AG09309 (cell line): ENCODE measurements around the gene GNAT1.

Experiments
- DNase-seq: peaks from one replicate; pipeline ENCODE4 v3.0.0-alpha.2; 2010; ENCODE audit warnings: low read depth
- H3K4me3 ChIP-seq: 2 replicates; pipeline ENCODE4 v1.5.1; 2011; ENCODE audit warnings: mild to moderate bottlenecking, low read depth, low read length, moderate library complexity; ENCODE audit not compliant: control insufficient read depth
- TF ChIP-seq, protein P1 (sequence below): IDR thresholded peaks from 2 replicates; pipeline ENCODE4 v1.5.1; 2011; ENCODE audit warnings: mild to moderate bottlenecking, low read depth, low read length, inconsistent platforms; ENCODE audit not compliant: insufficient read depth, control insufficient read depth; ENCODE audit errors: missing control alignments

GNAT1 gene

DNA sequence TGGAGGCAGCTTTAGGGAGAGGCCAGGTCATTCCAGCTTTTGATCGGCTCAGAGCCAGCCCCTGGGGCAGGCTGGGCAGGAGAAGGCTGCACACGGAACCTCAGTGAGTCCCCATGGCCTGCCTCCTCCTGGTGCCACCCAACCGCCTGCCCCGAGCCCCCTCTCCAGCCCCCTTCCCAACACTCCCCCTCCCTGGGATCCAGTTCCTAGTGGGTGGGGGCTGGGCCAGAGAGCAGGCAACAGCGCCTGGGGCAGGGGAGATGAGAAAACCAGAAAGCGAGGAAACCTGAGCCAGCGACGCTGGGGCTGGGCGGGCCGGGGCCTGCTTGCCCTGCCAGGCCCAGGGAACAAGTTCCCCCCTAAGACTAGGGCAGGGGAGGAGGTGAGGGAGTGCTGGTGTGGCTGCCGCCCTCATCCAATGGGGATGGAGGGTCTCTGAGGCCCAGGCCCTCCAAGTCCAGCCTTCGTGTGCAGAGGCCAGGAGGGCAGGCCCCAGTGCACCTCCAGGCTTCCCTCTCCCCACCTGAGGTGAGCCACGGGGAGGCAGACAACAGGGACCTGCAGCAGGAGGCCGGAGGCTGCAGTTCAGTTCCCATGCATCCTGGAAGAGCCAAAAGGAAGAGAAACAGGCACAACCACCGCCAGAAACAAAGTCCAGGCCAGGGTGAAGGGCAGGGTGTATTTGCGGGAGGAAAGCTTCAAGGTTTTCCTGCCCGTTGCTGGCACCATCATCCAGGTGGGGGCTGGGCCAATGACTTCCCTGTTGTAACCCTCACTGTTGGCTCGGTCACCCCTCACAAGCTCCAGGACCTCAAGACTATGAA lies 40.3 kb upstream of the GNAT1 start:
- TF ChIP-seq, protein P1, sequence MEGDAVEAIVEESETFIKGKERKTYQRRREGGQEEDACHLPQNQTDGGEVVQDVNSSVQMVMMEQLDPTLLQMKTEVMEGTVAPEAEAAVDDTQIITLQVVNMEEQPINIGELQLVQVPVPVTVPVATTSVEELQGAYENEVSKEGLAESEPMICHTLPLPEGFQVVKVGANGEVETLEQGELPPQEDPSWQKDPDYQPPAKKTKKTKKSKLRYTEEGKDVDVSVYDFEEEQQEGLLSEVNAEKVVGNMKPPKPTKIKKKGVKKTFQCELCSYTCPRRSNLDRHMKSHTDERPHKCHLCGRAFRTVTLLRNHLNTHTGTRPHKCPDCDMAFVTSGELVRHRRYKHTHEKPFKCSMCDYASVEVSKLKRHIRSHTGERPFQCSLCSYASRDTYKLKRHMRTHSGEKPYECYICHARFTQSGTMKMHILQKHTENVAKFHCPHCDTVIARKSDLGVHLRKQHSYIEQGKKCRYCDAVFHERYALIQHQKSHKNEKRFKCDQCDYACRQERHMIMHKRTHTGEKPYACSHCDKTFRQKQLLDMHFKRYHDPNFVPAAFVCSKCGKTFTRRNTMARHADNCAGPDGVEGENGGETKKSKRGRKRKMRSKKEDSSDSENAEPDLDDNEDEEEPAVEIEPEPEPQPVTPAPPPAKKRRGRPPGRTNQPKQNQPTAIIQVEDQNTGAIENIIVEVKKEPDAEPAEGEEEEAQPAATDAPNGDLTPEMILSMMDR = no peak
- H3K4me3 ChIP-seq = no peak overlapping the region
- DNase-seq = no peak

GRCh38 chr3:50151728-50152127 lies 39.7 kb upstream of the GNAT1 start:
- no peak for DNase-seq
- TF ChIP-seq, protein P1 = no peak

GRCh38 chr3:50153782-50154475 lies 37.5 kb upstream of the GNAT1 start:
- H3K4me3 ChIP-seq = no peak overlapping the region
- DNase-seq = no peak
- TF ChIP-seq, protein P1 = no peak

More at GRCh38 chr3:50151728-50152127, 39.7 kb upstream of the GNAT1 start:
- no peak overlapping the region for H3K4me3 ChIP-seq

GRCh38 chr3:50154476-50154839 lies 37.0 kb upstream of the GNAT1 start:
- TF ChIP-seq, protein P1 = no peak
- DNase-seq = no peak
- no peak overlapping the region for H3K4me3 ChIP-seq

GRCh38 chr3:50154840-50155490 lies 36.4 kb upstream of the GNAT1 start, which contains the start of gene SEMA3F:
SEMA3F (plus strand) TSS chr3:50155324; CDS start chr3:50159623, 4,299 bp downstream.
- no peak for DNase-seq
- peak within 1 kb of the TSS; percentile 31 for H3K4me3 ChIP-seq
- TF ChIP-seq, protein P1 = no peak

GRCh38 chr3:50155491-50155878 lies 35.9 kb upstream of the GNAT1 start:
- TF ChIP-seq, protein P1 = no peak
- H3K4me3 ChIP-seq = peak overlapping the region; percentile 31
- DNase-seq = no peak
